Endodermal cell (in vitro differentiated cells): ENCODE measurements around the gene WDR27. TPM values are rescaled to one million over a fixed set of nuclear protein-coding genes. Genes with fewer than 3 reads are reported as not detected.

Source experiments
- DNase-seq: peaks from one replicate; pipeline ENCODE4 v3.0.0-alpha.2; 2017
- H3K27ac ChIP-seq: 2 replicates; pipeline ENCODE4 v1.5.1; 2013; ENCODE audit warnings: mild to moderate bottlenecking, low read depth, low read length, moderate library complexity
- H3K27me3 ChIP-seq: 2 replicates; pipeline ENCODE4 v1.6.1; 2013; ENCODE audit warnings: mild to moderate bottlenecking, low read length, moderate library complexity; ENCODE audit not compliant: insufficient read depth, control insufficient read depth, poor library complexity, severe bottlenecking
- H3K36me3 ChIP-seq: 2 replicates; pipeline ENCODE4 v1.7.0; 2013; ENCODE audit warnings: mild to moderate bottlenecking, low read length, moderate library complexity; ENCODE audit not compliant: control insufficient read depth, insufficient read depth
- H3K4me1 ChIP-seq: one replicate; pipeline ENCODE4 v1.7.0; 2013; ENCODE audit warnings: low read length; ENCODE audit not compliant: control insufficient read depth, insufficient read depth
- H3K4me3 ChIP-seq: 2 replicates; pipeline ENCODE4 v1.5.1; 2013; ENCODE audit warnings: mild to moderate bottlenecking, low read length, moderate library complexity
- H3K9ac ChIP-seq: 2 replicates; pipeline ENCODE4 v1.6.1; 2013; ENCODE audit warnings: mild to moderate bottlenecking, low read length, moderate library complexity; ENCODE audit not compliant: poor library complexity, severe bottlenecking; ENCODE audit errors: extremely low read depth
- H3K9me3 ChIP-seq: 2 replicates; pipeline ENCODE4 v1.6.1; 2013; ENCODE audit warnings: mild to moderate bottlenecking, low read length, moderate library complexity; ENCODE audit not compliant: control insufficient read depth
- H3K27ac Mint-ChIP-seq: 2 replicates; pipeline ENCODE4 v1.8.0; 2020; ENCODE audit warnings: mixed read lengths
- H3K27me3 Mint-ChIP-seq: 2 replicates; pipeline ENCODE4 v1.8.0; 2021; ENCODE audit warnings: mild to moderate bottlenecking, mixed read lengths; ENCODE audit not compliant: insufficient read depth
- H3K36me3 Mint-ChIP-seq: 2 replicates; pipeline ENCODE4 v1.8.0; 2020; ENCODE audit warnings: low read depth, mixed read lengths
- H3K4me1 Mint-ChIP-seq: 2 replicates; pipeline ENCODE4 v1.8.0; 2020; ENCODE audit warnings: mixed read lengths
- H3K4me3 Mint-ChIP-seq: 2 replicates; pipeline ENCODE4 v1.8.0; 2020; ENCODE audit warnings: mild to moderate bottlenecking, moderate library complexity, mixed read lengths
- H3K9me3 Mint-ChIP-seq: 2 replicates; pipeline ENCODE4 v1.8.0; 2020; ENCODE audit warnings: mild to moderate bottlenecking, mixed read lengths
- CTCF ChIP-seq: fragments of 200-600 bp; sonication (generic); conservative IDR thresholded peaks from 2 replicates; pipeline ENCODE4 v1.5.0; 2021; ENCODE audit warnings: antibody characterized with exemption, mild to moderate bottlenecking
- WGBS, 2 experiments: methylation state at CpG; one replicate each; pipeline versions ENCODE4 v1.1.5 to v1.1.7; 2013; ENCODE audit warnings: missing lambda C conversion rate in 2 of 2, mixed read lengths in 1 of 2; ENCODE audit not compliant: insufficient coverage in 1 of 2, insufficient read length in 1 of 2; 5-methylcytosine and 5-hydroxymethylcytosine counted together
- total RNA-seq, 2 donors: library from RNA; stranded (reverse); fragmentation: NEBNext Ultra II Directional in 1 of 2; extraction: Animal tissue kit (Norgen Biotek cat#: 25700) in 1 of 2; gene quantifications; 2 replicates in 1 of 2; 3 replicates in 1 of 2; pipeline ENCODE4 v1.2.1, GENCODE V29; 2021

WDR27 gene
- total RNA-seq, 2 donors from 2014 or later: 94.4 to 110 TPM

- H3K36me3 Mint-ChIP-seq: no peaks in the 10 kb centered on the region
- peaks cover 3% of the 10 kb centered on the region for H3K9me3 Mint-ChIP-seq
- Histone ChIP-seq H3K4me3 (no peak overlapping the region), H3K27ac (no peak overlapping the region), H3K4me1 (peaks cover 2% of the 10 kb centered on the region), H3K27me3 (no peaks in the 10 kb centered on the region), H3K9ac (no peak overlapping the region), H3K36me3 (no peaks in the 10 kb centered on the region), H3K9me3 (no peaks in the 10 kb centered on the region)
- DNase-seq: no peak
- no peak overlapping the region for H3K4me3 Mint-ChIP-seq
- H3K27me3 Mint-ChIP-seq: peaks cover 6% of the 10 kb centered on the region
- no peak for TF ChIP-seq CTCF
- H3K27ac Mint-ChIP-seq: no peak overlapping the region
- H3K4me1 Mint-ChIP-seq: peaks cover 15% of the 10 kb centered on the region
Observed at GRCh38 chr6:169729961-169730360, 28.1 kb upstream of the WDR27 start.

GRCh38 chr6:169726963-169727362 is 25.1 kb upstream of the WDR27 start:
- Histone ChIP-seq H3K9me3 (no peaks in the 10 kb centered on the region), H3K36me3 (no peaks in the 10 kb centered on the region), H3K4me1 (peaks cover 2% of the 10 kb centered on the region), H3K27ac (no peak overlapping the region), H3K4me3 (no peak overlapping the region), H3K27me3 (no peaks in the 10 kb centered on the region), H3K9ac (no peak overlapping the region)
- Mint-ChIP-seq H3K36me3 (no peaks in the 10 kb centered on the region), H3K27me3 (no peaks in the 10 kb centered on the region), H3K27ac (no peak overlapping the region), H3K9me3 (no peaks in the 10 kb centered on the region), H3K4me3 (no peak overlapping the region), H3K4me1 (peaks cover 20% of the 10 kb centered on the region)
- no peak for TF ChIP-seq CTCF
- DNase-seq: no peak

- Histone ChIP-seq H3K9ac (no peak overlapping the region), H3K36me3 (no peaks in the 10 kb centered on the region), H3K9me3 (no peaks in the 10 kb centered on the region), H3K4me3 (peak overlapping the region; percentile 86), H3K27ac (no peak overlapping the region), H3K4me1 (peaks cover 2% of the 10 kb centered on the region), H3K27me3 (no peaks in the 10 kb centered on the region)
- no peak for TF ChIP-seq CTCF
- H3K27me3 Mint-ChIP-seq: no peaks in the 10 kb centered on the region
- H3K36me3 Mint-ChIP-seq: no peaks in the 10 kb centered on the region
- H3K4me3 Mint-ChIP-seq: peak overlapping the region; percentile 76
- no peak overlapping the region for H3K27ac Mint-ChIP-seq
- H3K9me3 Mint-ChIP-seq: no peaks in the 10 kb centered on the region
- WGBS, 2 experiments: 71% methylated on average over 1 of the region's 1 CpG; no CpG with 5 or more reads in 1 of the 2 experiments
- peaks cover 26% of the 10 kb centered on the region for H3K4me1 Mint-ChIP-seq
- DNase-seq: no peak
Observed at GRCh38 chr6:169726049-169726400, 24.2 kb upstream of the WDR27 start.
